MM.1S (cell line): ENCODE data around the gene MCEMP1.
A peak's percentile ranks its signal among the peaks of the same experiment; 100 is the strongest.

Experiments
- DNase-seq: peaks from one replicate; pipeline ENCODE4 v3.0.0-alpha.2; 2015
- H2AFZ ChIP-seq: fragments of 300-600 bp; sonication (generic); 2 replicates; pipeline ENCODE4 v1.6.0; 2016; ENCODE audit warnings: antibody characterized with exemption, low read length
- H3F3A ChIP-seq: fragments of 300-600 bp; sonication (generic); 2 replicates; pipeline ENCODE4 v1.6.1; 2016; ENCODE audit warnings: mild to moderate bottlenecking, antibody characterized with exemption, low read length, moderate library complexity, mixed read lengths; ENCODE audit not compliant: insufficient read depth
- H3K27ac ChIP-seq: fragments of 300-600 bp; sonication (generic); 2 replicates; pipeline ENCODE4 v1.5.1; 2016; ENCODE audit warnings: mild to moderate bottlenecking, low read length
- H3K27me3 ChIP-seq: fragments of 300-600 bp; sonication (generic); replicated peaks from 2 replicates; pipeline ENCODE4 v1.6.0; 2016; ENCODE audit warnings: low read length; ENCODE audit not compliant: insufficient read depth
- H3K36me3 ChIP-seq: fragments of 300-600 bp; sonication (generic); replicated peaks from 2 replicates; pipeline ENCODE4 v1.6.1; 2016; ENCODE audit warnings: mild to moderate bottlenecking, low read length, mixed read lengths; ENCODE audit not compliant: insufficient read depth
- H3K4me1 ChIP-seq: fragments of 300-600 bp; sonication (generic); 2 replicates; pipeline ENCODE4 v1.6.1; 2016; ENCODE audit warnings: low read length, mixed read lengths
- H3K4me2 ChIP-seq: fragments of 300-600 bp; sonication (generic); 2 replicates; pipeline ENCODE4 v1.6.0; 2016; ENCODE audit warnings: low read depth, low read length
- H3K4me3 ChIP-seq: fragments of 300-600 bp; sonication (generic); 2 replicates; pipeline ENCODE4 v1.5.1; 2016; ENCODE audit warnings: low read length, mixed read lengths
- H3K79me2 ChIP-seq: fragments of 300-600 bp; sonication (generic); 2 replicates; pipeline ENCODE4 v1.6.1; 2016; ENCODE audit warnings: mixed run types, low read length, mixed read lengths
- H3K9ac ChIP-seq: fragments of 300-600 bp; sonication (generic); 2 replicates; pipeline ENCODE4 v1.6.1; 2016; ENCODE audit warnings: low read length, mixed read lengths
- H3K9me2 ChIP-seq: fragments of 300-600 bp; sonication (generic); replicated peaks from 2 replicates; pipeline ENCODE4 v1.6.1; 2016; ENCODE audit warnings: mild to moderate bottlenecking, low read length, mixed read lengths; ENCODE audit not compliant: insufficient read depth
- H3K9me3 ChIP-seq: fragments of 300-600 bp; sonication (generic); replicated peaks from 2 replicates; pipeline ENCODE4 v1.6.1; 2016; ENCODE audit warnings: mild to moderate bottlenecking, low read length, mixed read lengths; ENCODE audit not compliant: insufficient read depth
- H4K20me1 ChIP-seq: fragments of 300-600 bp; sonication (generic); 2 replicates; pipeline ENCODE4 v1.6.1; 2016; ENCODE audit warnings: mild to moderate bottlenecking, low read length, moderate library complexity, mixed read lengths; ENCODE audit not compliant: insufficient read depth
- CTCF ChIP-seq: fragments of 300-600 bp; sonication (generic); IDR thresholded peaks from 2 replicates; pipeline ENCODE4 v1.5.1; 2016; ENCODE audit warnings: antibody characterized with exemption, low read length, mixed read lengths
- EZH2 ChIP-seq: fragments of 300-600 bp; sonication (generic); optimal IDR thresholded peaks from 2 replicates; pipeline ENCODE3; 2017; ENCODE audit warnings: low read depth, mild to moderate bottlenecking, antibody characterized with exemption, low read length, mixed read lengths
- EZH2phosphoT487 ChIP-seq: fragments of 300-600 bp; sonication (generic); IDR thresholded peaks from 2 replicates; pipeline ENCODE4 v1.6.1; 2018; ENCODE audit warnings: antibody characterized with exemption, low read length

MCEMP1 gene

GRCh38 chr19:7679771-7680605 is 3.1 kb downstream of the MCEMP1 start:
- no peak for DNase-seq
- Histone ChIP-seq H3K27me3 (peaks cover 42% of the 10 kb centered on the region), H4K20me1 (no peaks in the 10 kb centered on the region), H3K4me3 (peak overlapping the region; percentile 100), H3K27ac (no peak overlapping the region), H3F3A (no peaks in the 10 kb centered on the region), H3K4me1 (0 out of 2 replicates have a peak, but pooled peaks cover 3% of the 10 kb centered on the region), H3K79me2 (peaks cover 13% of the 10 kb centered on the region), H3K4me2 (peak overlapping the region; percentile 99), H3K9me2 (no peaks in the 10 kb centered on the region), H2AFZ (peak overlapping the region; percentile 81), H3K9me3 (no peaks in the 10 kb centered on the region), H3K36me3 (no peaks in the 10 kb centered on the region), H3K9ac (no peak overlapping the region)
- TF ChIP-seq EZH2phosphoT487 (no peak), EZH2 (no peak), CTCF (no peak)

- Histone ChIP-seq H3K9me2 (no peaks in the 10 kb centered on the region), H4K20me1 (no peaks in the 10 kb centered on the region), H3K9ac (peak within 1 kb of the TSS; percentile 92), H3K79me2 (peaks cover 13% of the 10 kb centered on the region), H3K4me2 (peak within 1 kb of the TSS; percentile 99), H3K36me3 (no peaks in the 10 kb centered on the region), H3K4me3 (peak within 1 kb of the TSS; percentile 100), H3K27me3 (peaks cover 38% of the 10 kb centered on the region), H3F3A (no peaks in the 10 kb centered on the region), H3K4me1 (0 out of 2 replicates have a peak, but pooled peaks cover 3% of the 10 kb centered on the region), H2AFZ (peak within 1 kb of the TSS; percentile 100), H3K27ac (no peak within 1 kb of the TSS), H3K9me3 (no peaks in the 10 kb centered on the region)
- DNase-seq: peak; percentile 90
- TF ChIP-seq CTCF: peak; percentile 98
- TF ChIP-seq EZH2: no peak
Measured at GRCh38 chr19:7680606-7681339, 3.9 kb downstream of the MCEMP1 start, which contains the start of gene TRAPPC5. Gene TRAPPC5 (plus strand): TSS chr19:7680833. CDS start chr19:7682254, 1,421 bp downstream.

GRCh38 chr19:7681340-7682174 is 4.7 kb downstream of the MCEMP1 start:
- no peaks in the 10 kb centered on the region for H4K20me1 ChIP-seq

More at GRCh38 chr19:7681340-7682174, 4.7 kb downstream of the MCEMP1 start:
- H3K4me2 ChIP-seq: peak overlapping the region; percentile 99
- H3K27me3 ChIP-seq: peaks cover 32% of the 10 kb centered on the region
- peak; percentile 30 for DNase-seq
- H3K9me3 ChIP-seq: no peaks in the 10 kb centered on the region
- peak overlapping the region; percentile 100 for H2AFZ ChIP-seq
- no peaks in the 10 kb centered on the region for H3K36me3 ChIP-seq
- H3F3A ChIP-seq: no peaks in the 10 kb centered on the region
- peak overlapping the region; percentile 100 for H3K4me3 ChIP-seq
- no peaks in the 10 kb centered on the region for H3K9me2 ChIP-seq
- TF ChIP-seq CTCF (no peak), EZH2 (no peak), EZH2phosphoT487 (no peak)
- H3K79me2 ChIP-seq: peaks cover 13% of the 10 kb centered on the region
- 0 out of 2 replicates have a peak, but pooled peaks cover 3% of the 10 kb centered on the region for H3K4me1 ChIP-seq
- no peak overlapping the region for H3K27ac ChIP-seq
- peak overlapping the region; percentile 92 for H3K9ac ChIP-seq
